Loucy (cell line): Measurements from ENCODE around the gene MROH2B.

Experiments
- H2AFZ ChIP-seq: fragments of 200-600 bp; sonication (generic); 2 replicates; pipeline ENCODE4 v1.6.0; 2016; ENCODE audit warnings: antibody characterized with exemption, mild to moderate bottlenecking, low read length, moderate library complexity
- H3F3A ChIP-seq: fragments of 200-600 bp; 2 replicates; pipeline ENCODE4 v1.6.0; 2016; ENCODE audit warnings: antibody characterized with exemption, low read depth, mild to moderate bottlenecking
- H3K27me3 ChIP-seq: fragments of 200-600 bp; sonication (generic); 2 replicates; pipeline ENCODE4 v1.6.1; 2014; ENCODE audit warnings: low read length, mild to moderate bottlenecking; ENCODE audit not compliant: insufficient read depth, poor library complexity, severe bottlenecking
- H3K36me3 ChIP-seq: fragments of 200-600 bp; sonication (generic); 2 replicates; pipeline ENCODE4 v1.6.1; 2016; ENCODE audit warnings: low read length; ENCODE audit not compliant: insufficient read depth
- H3K4me1 ChIP-seq: fragments of 200-600 bp; sonication (generic); 2 replicates; pipeline ENCODE4 v1.5.1; 2014; ENCODE audit warnings: low read length, mild to moderate bottlenecking; ENCODE audit not compliant: insufficient read depth, poor library complexity, severe bottlenecking
- H3K4me2 ChIP-seq: fragments of 200-600 bp; sonication (generic); 2 replicates; pipeline ENCODE4 v1.6.0; 2014; ENCODE audit warnings: antibody characterized with exemption, low read length, low read depth, mild to moderate bottlenecking; ENCODE audit not compliant: poor library complexity, severe bottlenecking
- H3K4me3 ChIP-seq: fragments of 200-600 bp; sonication (generic); 2 replicates; pipeline ENCODE4 v1.5.1; 2014; ENCODE audit warnings: low read length, mild to moderate bottlenecking, mixed read lengths; ENCODE audit not compliant: poor library complexity, severe bottlenecking
- H3K79me2 ChIP-seq: fragments of 200-600 bp; sonication (generic); 2 replicates; pipeline ENCODE4 v1.6.1; 2014; ENCODE audit warnings: low read length; ENCODE audit not compliant: insufficient read depth
- H3K9ac ChIP-seq: fragments of 200-600 bp; sonication (generic); 2 replicates; pipeline ENCODE4 v1.6.0; 2014; ENCODE audit warnings: mild to moderate bottlenecking, low read depth, low read length, moderate library complexity; ENCODE audit not compliant: poor library complexity, severe bottlenecking
- H3K9me2 ChIP-seq: fragments of 200-600 bp; sonication (generic); replicated peaks from 2 replicates; pipeline ENCODE4 v1.6.1; 2016; ENCODE audit warnings: low read depth, low read length, mixed read lengths
- H3K9me3 ChIP-seq: fragments of 200-600 bp; sonication (generic); 2 replicates; pipeline ENCODE4 v1.6.1; 2014; ENCODE audit warnings: mild to moderate bottlenecking, antibody characterized with exemption, low read length, low read depth; ENCODE audit not compliant: insufficient read depth
- H4K20me1 ChIP-seq: fragments of 200-600 bp; sonication (generic); 2 replicates; pipeline ENCODE4 v1.6.0; 2014; ENCODE audit warnings: antibody characterized with exemption, low read length, mild to moderate bottlenecking; ENCODE audit not compliant: insufficient read depth, poor library complexity, severe bottlenecking
- EZH2phosphoT487 ChIP-seq: fragments of 200-600 bp; IDR thresholded peaks from 2 replicates; pipeline ENCODE4 v1.6.1; 2018; ENCODE audit warnings: antibody characterized with exemption, mild to moderate bottlenecking, moderate library complexity, borderline replicate concordance
- TF ChIP-seq, protein P1 (sequence below): fragments of 200-600 bp; sonication (generic); conservative IDR thresholded peaks from 2 replicates; pipeline ENCODE4 v1.5.1; 2014; ENCODE audit warnings: mild to moderate bottlenecking, antibody characterized with exemption, low read length

Gene MROH2B

DNA sequence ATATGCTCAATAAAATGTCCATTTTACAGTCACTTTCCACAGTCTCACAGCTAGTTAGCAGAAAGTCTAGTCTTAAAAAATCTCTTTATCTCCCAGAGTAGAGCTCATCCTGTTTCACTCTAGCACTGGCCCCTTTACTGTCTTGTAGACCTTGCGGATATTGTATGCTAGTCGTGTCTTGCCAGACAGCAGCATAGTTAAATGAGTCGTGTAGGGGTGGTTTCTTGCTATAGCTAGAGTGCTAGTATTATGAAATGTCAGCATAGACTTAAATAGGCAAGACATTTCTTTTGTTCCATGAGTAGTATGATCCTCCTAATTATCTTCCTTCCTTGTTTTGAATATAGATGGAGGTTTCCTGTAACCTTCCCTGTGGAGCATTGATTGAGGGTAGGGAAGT, 84.5 kb downstream of the MROH2B start:
- Histone ChIP-seq H3K4me1 (no peaks in the 10 kb centered on the region), H3F3A (no peaks in the 10 kb centered on the region), H3K36me3 (no peaks in the 10 kb centered on the region), H3K9me2 (no peaks in the 10 kb centered on the region), H3K4me2 (no peak overlapping the region), H3K9me3 (no peaks in the 10 kb centered on the region), H3K4me3 (no peak overlapping the region), H3K9ac (no peak overlapping the region), H3K79me2 (no peaks in the 10 kb centered on the region), H2AFZ (no peak overlapping the region), H3K27me3 (no peaks in the 10 kb centered on the region), H4K20me1 (no peaks in the 10 kb centered on the region)
- TF ChIP-seq, protein P1, sequence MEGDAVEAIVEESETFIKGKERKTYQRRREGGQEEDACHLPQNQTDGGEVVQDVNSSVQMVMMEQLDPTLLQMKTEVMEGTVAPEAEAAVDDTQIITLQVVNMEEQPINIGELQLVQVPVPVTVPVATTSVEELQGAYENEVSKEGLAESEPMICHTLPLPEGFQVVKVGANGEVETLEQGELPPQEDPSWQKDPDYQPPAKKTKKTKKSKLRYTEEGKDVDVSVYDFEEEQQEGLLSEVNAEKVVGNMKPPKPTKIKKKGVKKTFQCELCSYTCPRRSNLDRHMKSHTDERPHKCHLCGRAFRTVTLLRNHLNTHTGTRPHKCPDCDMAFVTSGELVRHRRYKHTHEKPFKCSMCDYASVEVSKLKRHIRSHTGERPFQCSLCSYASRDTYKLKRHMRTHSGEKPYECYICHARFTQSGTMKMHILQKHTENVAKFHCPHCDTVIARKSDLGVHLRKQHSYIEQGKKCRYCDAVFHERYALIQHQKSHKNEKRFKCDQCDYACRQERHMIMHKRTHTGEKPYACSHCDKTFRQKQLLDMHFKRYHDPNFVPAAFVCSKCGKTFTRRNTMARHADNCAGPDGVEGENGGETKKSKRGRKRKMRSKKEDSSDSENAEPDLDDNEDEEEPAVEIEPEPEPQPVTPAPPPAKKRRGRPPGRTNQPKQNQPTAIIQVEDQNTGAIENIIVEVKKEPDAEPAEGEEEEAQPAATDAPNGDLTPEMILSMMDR: no peak
- no peak for TF ChIP-seq EZH2phosphoT487

DNA sequence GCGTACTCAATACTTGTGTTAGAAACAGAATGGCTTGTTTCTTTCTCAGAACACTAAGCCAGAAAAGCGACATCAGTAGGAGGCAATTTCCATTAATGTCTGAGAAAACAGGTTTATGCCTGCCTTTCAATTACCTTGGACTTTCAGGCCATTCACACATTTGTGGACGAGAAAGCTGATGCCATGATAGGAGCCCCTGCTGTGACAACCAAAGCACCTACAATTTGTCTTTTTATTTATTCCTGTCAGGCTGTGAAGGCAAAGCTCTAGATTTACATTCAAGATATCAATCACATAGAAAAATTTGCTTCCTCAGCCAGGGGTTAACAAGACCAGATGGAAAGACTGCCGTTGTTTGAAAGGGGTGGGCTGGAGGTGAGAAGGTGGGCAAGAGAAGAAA, 85.6 kb downstream of the MROH2B start:
- no peak for TF ChIP-seq EZH2phosphoT487
- no peaks in the 10 kb centered on the region for H3K4me1 ChIP-seq
- H3K36me3 ChIP-seq: no peaks in the 10 kb centered on the region
- H3K27me3 ChIP-seq: no peaks in the 10 kb centered on the region
- H3K9me3 ChIP-seq: no peaks in the 10 kb centered on the region
- no peak overlapping the region for H3K9ac ChIP-seq
- H4K20me1 ChIP-seq: no peaks in the 10 kb centered on the region
- H3K9me2 ChIP-seq: no peaks in the 10 kb centered on the region
- H3K79me2 ChIP-seq: no peaks in the 10 kb centered on the region
- no peak overlapping the region for H3K4me3 ChIP-seq
- no peak overlapping the region for H2AFZ ChIP-seq
- H3K4me2 ChIP-seq: no peak overlapping the region
- no peaks in the 10 kb centered on the region for H3F3A ChIP-seq

DNA sequence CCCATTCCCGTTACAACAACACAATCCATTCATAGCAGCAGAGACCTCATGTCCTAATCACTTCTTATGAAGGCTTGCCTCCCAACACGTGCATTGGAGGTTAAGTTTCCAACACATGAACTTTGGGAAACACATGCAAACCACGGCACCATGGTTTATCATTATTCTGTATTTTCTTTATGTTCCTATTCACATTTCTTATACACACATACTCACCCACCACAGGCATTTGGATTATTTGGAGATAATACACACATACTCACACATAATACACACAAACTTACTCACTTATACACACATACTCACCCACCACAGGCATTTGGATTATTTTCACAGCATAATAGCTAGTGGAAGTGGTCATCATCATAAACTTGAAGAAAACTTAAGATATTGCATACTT, 86.3 kb downstream of the MROH2B start:
- Histone ChIP-seq H3K4me1 (no peaks in the 10 kb centered on the region), H4K20me1 (no peaks in the 10 kb centered on the region), H3K9ac (no peak overlapping the region), H3K9me2 (no peaks in the 10 kb centered on the region), H3F3A (no peaks in the 10 kb centered on the region), H3K79me2 (no peaks in the 10 kb centered on the region), H2AFZ (no peak overlapping the region), H3K36me3 (no peaks in the 10 kb centered on the region), H3K4me3 (no peak overlapping the region), H3K4me2 (no peak overlapping the region), H3K9me3 (no peaks in the 10 kb centered on the region), H3K27me3 (no peaks in the 10 kb centered on the region)
- TF ChIP-seq, protein P1: no peak
- no peak for TF ChIP-seq EZH2phosphoT487

DNA sequence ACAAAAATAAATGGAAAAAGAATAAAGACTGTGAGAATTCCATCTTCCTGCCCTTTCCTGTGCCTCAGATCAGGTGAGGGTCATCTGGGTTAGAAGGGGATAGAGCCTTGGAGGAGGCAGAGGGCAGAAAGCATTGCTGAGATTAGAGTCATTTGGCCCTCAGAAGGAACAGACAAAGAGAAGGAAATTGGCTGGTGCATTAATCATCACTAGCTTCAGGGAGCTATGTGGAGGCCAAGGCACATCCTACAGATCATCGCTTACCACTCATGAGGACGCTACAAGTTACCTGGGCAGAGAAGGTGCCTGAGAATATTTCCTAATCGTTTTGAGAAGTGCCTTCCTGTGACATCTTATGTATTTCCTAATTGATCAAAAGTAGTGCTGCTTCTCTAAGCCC, 87.4 kb downstream of the MROH2B start:
- Histone ChIP-seq H2AFZ (no peak overlapping the region), H3K79me2 (no peaks in the 10 kb centered on the region), H3K36me3 (no peaks in the 10 kb centered on the region), H4K20me1 (no peaks in the 10 kb centered on the region), H3F3A (no peaks in the 10 kb centered on the region), H3K9me2 (no peaks in the 10 kb centered on the region), H3K27me3 (no peaks in the 10 kb centered on the region), H3K4me3 (no peak overlapping the region), H3K4me1 (no peaks in the 10 kb centered on the region), H3K9ac (no peak overlapping the region), H3K9me3 (no peaks in the 10 kb centered on the region), H3K4me2 (no peak overlapping the region)
- TF ChIP-seq, protein P1: no peak
- no peak for TF ChIP-seq EZH2phosphoT487
